ENCODE measurements around the gene EHBP1L1. TPM values are rescaled to one million over a fixed set of nuclear protein-coding genes. Genes with fewer than 3 reads are reported as not detected.
A peak's percentile ranks its signal among the peaks of the same experiment; 100 is the strongest.

Gene EHBP1L1
- total RNA-seq, 4 donors from 2014 or later: 40.5 to 71.0 (median 57.3) TPM

GRCh38 chr11:65554057-65554818 is 21.6 kb upstream of the EHBP1L1 start:
- no peak for TF ChIP-seq CTCF (IDR thresholded peaks at IDR 0.05)
- no peak for TF ChIP-seq POLR2A (IDR thresholded peaks at IDR 0.05)
- H3K4me3 ChIP-seq (ENCODE audit: low read depth, poor library complexity, severe bottlenecking): no peak overlapping the region
- DNase-seq (ENCODE audit: low spot score in 2 of 2): no peak
- 83 to 90% methylated on average over 11 to 19 of the region's 27 CpGs for WGBS, 2 donors
- intact Hi-C loops (cut with DNase I; ENCODE audit: low total_unique reads): no loop called here

- 64 to 80% methylated on average over 4 of the region's 4 CpGs for WGBS, 2 donors
- DNase-seq (ENCODE audit: low spot score in 2 of 2): no peak
- no peak for TF ChIP-seq POLR2A (IDR thresholded peaks at IDR 0.05)
- no peak for TF ChIP-seq CTCF (IDR thresholded peaks at IDR 0.05)
- intact Hi-C loops (cut with DNase I; ENCODE audit: low total_unique reads): no loop called here
- no peak overlapping the region for H3K4me3 ChIP-seq (ENCODE audit: low read depth, poor library complexity, severe bottlenecking)
Measured at GRCh38 chr11:65554842-65555430, 20.9 kb upstream of the EHBP1L1 start.

- H3K4me3 ChIP-seq (ENCODE audit: low read depth, poor library complexity, severe bottlenecking): no peak overlapping the region
Measured at GRCh38 chr11:65555693-65556231, 20.1 kb upstream of the EHBP1L1 start.

GRCh38 chr11:65556470-65557279 is 19.2 kb upstream of the EHBP1L1 start:
- H3K4me3 ChIP-seq (ENCODE audit: low read depth, poor library complexity, severe bottlenecking): no peak overlapping the region
- TF ChIP-seq POLR2A (IDR thresholded peaks at IDR 0.05): no peak
- TF ChIP-seq CTCF (IDR thresholded peaks at IDR 0.05): no peak
- WGBS, 2 donors: 74 to 76% methylated on average over 12 of the region's 12 CpGs
- intact Hi-C loops (cut with DNase I; ENCODE audit: low total_unique reads): no loop called here
- no peak for DNase-seq (ENCODE audit: low spot score in 2 of 2)

More at GRCh38 chr11:65555693-65556231, 20.1 kb upstream of the EHBP1L1 start:
- 20 to 42% methylated on average over 5 to 6 of the region's 6 CpGs for WGBS, 2 donors
- intact Hi-C loops (cut with DNase I; ENCODE audit: low total_unique reads): no loop called here
- TF ChIP-seq CTCF (IDR thresholded peaks at IDR 0.05): no peak
- TF ChIP-seq POLR2A (IDR thresholded peaks at IDR 0.05): no peak
- peak in 1 of 2 donors; percentile 91 for DNase-seq (ENCODE audit: low spot score in 2 of 2)

GRCh38 chr11:65557280-65558001 is 18.4 kb upstream of the EHBP1L1 start:
- TF ChIP-seq POLR2A (IDR thresholded peaks at IDR 0.05) (no peak), CTCF (IDR thresholded peaks at IDR 0.05) (no peak)
- no peak for DNase-seq (ENCODE audit: low spot score in 2 of 2)
- intact Hi-C loops (cut with DNase I; ENCODE audit: low total_unique reads): no loop called here
- peak overlapping the region; percentile 20 for H3K4me3 ChIP-seq (ENCODE audit: low read depth, poor library complexity, severe bottlenecking)
- 7 to 10% methylated on average over 11 to 26 of the region's 47 CpGs for WGBS, 2 donors

Measured in lower leg skin (tissue), 4 donors.